Esophagus squamous epithelium (tissue), 5 donors: ENCODE results near the gene NAE1. TPM values are rescaled to one million over a fixed set of nuclear protein-coding genes. Genes with fewer than 3 reads are reported as not detected.
"Not testable (repeated sequence)": the region's sequence is repeated elsewhere in the genome, so short reads cannot be mapped to it uniquely, and the experiment has no call there.

Source experiments
- DNase-seq: peaks from one replicate; lab custom pipeline; 2025; lab: John Stamatoyannopoulos, UW
- H3K27ac ChIP-seq, 4 donors: fragments of 200-600 bp; sonication (generic); one replicate each; pipeline ENCODE4 v1.5.1; 2016 to 2019; ENCODE audit warnings: mild to moderate bottlenecking in 1 of 4
- H3K27me3 ChIP-seq, 4 donors: fragments of 200-600 bp; sonication (generic); 1 replicate in 3 of 4; 2 replicates in 1 of 4; pipeline versions ENCODE4 v1.5.1 to v1.6.0; 2017 to 2021; ENCODE audit warnings: antibody characterized with exemption in 1 of 4
- H3K36me3 ChIP-seq, 3 donors: fragments of 200-600 bp; sonication (generic); one replicate each; pipeline ENCODE4 v1.5.1; 2016 to 2019
- H3K4me1 ChIP-seq, 3 donors: fragments of 200-600 bp; sonication (generic); one replicate each; pipeline ENCODE4 v1.5.1; 2017 to 2019
- H3K4me3 ChIP-seq, 4 donors: fragments of 200-600 bp; sonication (generic); 1 replicate in 3 of 4; 2 replicates in 1 of 4; pipeline ENCODE4 v1.5.1; 2016 to 2019; ENCODE audit warnings: mild to moderate bottlenecking in 2 of 4, moderate library complexity in 1 of 4
- H3K9me3 ChIP-seq, 3 donors: fragments of 200-600 bp; sonication (generic); one replicate each; pipeline ENCODE4 v1.5.1; 2016 to 2019
- POLR2A ChIP-seq, 4 donors: fragments of 450-650 bp; IDR thresholded peaks; one replicate each; pipeline ENCODE4 v1.6.1; 2017; ENCODE audit warnings: antibody characterized with exemption in 4 of 4, mild to moderate bottlenecking in 4 of 4, moderate library complexity in 3 of 4
- WGBS, 2 donors: methylation state at CpG; one replicate each; pipeline ENCODE4 v1.1.5; 2018; 5-methylcytosine and 5-hydroxymethylcytosine counted together
- intact Hi-C: fragments of 100-400 bp; cut with DNase I; formaldehyde crosslinking; loops from one replicate; pipeline ENCODE4 v1.15.0; 2022
- total RNA-seq, 4 donors: library from RNA; depleted of rRNA; stranded (reverse); fragments of >200 nt; gene quantifications; one replicate each; pipeline ENCODE4 v1.1.0, GENCODE V29; 2016
- TF ChIP-seq, protein P1 (sequence below), 6 experiments: fragments of 450-650 bp in 4 of 6; fragments of 200-600 bp in 2 of 6; sonication (generic) in 2 of 6; IDR thresholded peaks; one replicate each; pipeline ENCODE4 v1.5.1; 2016 to 2019; ENCODE audit warnings: antibody characterized with exemption in 6 of 6, mild to moderate bottlenecking in 4 of 6, moderate library complexity in 4 of 6
- donor health status: DM: yes; HTN: yes; CAD: no.

NAE1 gene
- total RNA-seq, 4 donors from 2014 or later, result 31.4 to 74.7 (median 45.7) TPM

DNA sequence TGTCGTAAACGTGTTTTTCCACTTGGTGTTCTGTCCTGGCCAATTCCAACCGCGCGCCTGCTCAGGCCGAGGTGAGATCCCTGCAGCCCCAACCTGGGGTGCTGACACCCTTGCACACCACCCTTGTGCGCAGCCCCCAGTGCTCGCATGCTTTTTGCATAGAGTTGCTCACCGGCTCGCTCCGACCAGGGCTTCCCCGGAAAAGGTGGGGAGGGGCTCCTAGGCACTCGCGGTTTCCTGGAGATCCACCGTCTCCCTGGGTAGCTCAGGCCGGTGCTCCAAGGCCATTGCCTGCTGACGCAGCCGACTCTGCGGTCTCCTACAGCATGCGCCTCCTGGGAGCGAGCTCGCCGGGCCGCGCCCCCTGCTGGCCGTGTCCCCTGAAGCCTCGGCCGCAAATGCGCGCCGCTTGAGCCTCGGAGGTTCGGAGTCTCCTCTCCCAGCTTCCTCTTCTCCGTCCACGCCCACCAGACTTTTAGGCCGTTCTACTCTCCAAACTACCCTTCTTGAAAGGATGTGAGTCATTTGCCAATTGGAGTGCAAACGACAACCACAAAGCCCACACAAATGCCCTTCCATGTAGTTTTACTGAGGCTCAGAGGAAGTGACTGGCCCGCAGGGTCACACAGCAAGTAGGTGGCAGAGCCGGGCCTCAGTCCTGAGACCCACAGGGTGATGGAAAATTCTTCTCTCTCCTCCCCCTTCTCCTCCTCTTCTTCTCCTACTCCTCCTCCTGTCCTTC is 42.3 kb upstream of the NAE1 start:
- Histone ChIP-seq H3K4me3 (peak overlapping the region; percentile 8 to 46 (median 34)), H3K27me3 (no peaks in the 10 kb centered on the region), H3K9me3 (no peaks in the 10 kb centered on the region), H3K27ac (peak overlapping the region; percentile 19 to 86 (median 44)), H3K4me1 (peaks cover 9 to 20% (median 14%) of the 10 kb centered on the region in 3 donors), H3K36me3 (no peaks in the 10 kb centered on the region)
- DNase-seq, result peak; percentile 57
- intact Hi-C loops, result no loop called here
- TF ChIP-seq, protein P1, sequence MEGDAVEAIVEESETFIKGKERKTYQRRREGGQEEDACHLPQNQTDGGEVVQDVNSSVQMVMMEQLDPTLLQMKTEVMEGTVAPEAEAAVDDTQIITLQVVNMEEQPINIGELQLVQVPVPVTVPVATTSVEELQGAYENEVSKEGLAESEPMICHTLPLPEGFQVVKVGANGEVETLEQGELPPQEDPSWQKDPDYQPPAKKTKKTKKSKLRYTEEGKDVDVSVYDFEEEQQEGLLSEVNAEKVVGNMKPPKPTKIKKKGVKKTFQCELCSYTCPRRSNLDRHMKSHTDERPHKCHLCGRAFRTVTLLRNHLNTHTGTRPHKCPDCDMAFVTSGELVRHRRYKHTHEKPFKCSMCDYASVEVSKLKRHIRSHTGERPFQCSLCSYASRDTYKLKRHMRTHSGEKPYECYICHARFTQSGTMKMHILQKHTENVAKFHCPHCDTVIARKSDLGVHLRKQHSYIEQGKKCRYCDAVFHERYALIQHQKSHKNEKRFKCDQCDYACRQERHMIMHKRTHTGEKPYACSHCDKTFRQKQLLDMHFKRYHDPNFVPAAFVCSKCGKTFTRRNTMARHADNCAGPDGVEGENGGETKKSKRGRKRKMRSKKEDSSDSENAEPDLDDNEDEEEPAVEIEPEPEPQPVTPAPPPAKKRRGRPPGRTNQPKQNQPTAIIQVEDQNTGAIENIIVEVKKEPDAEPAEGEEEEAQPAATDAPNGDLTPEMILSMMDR (IDR thresholded peaks at IDR 0.05), result peak; percentile 75 to 94 (median 89)
- no peak for TF ChIP-seq POLR2A (IDR thresholded peaks at IDR 0.05)
- 4 to 5% methylated on average over 16 to 24 of the region's 39 CpGs for WGBS, 2 donors

DNA sequence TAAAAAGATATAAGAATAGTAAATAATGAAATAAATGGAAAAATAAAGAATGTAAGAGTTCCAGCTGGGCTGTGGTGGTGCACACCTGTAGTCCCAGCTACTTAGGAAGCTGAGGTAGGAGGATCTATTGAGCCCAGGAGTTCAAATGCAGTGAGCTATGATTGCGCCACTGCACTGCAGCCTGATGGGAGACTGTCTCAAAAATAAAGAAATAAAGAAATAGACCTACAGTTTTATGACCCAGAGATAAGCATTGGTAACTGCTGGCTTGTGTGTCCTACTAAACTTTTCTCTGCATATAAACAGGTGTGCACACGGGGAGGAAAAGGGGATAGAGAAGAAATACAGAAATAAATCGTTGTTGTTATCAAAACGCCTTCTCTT is 41.8 kb upstream of the NAE1 start:
- H3K27me3 ChIP-seq, result no peaks in the 10 kb centered on the region
- peaks cover 9 to 25% (median 14%) of the 10 kb centered on the region in 3 donors for H3K4me1 ChIP-seq
- no peak for DNase-seq
- H3K36me3 ChIP-seq, result no peaks in the 10 kb centered on the region
- WGBS, 2 donors, result 47 to 53% methylated on average over 4 of the region's 4 CpGs
- peak overlapping the region in 3 of 4 donors; percentile 32 to 46 (median 36) for H3K4me3 ChIP-seq
- intact Hi-C loops, result no loop called here
- H3K9me3 ChIP-seq, result no peaks in the 10 kb centered on the region
- H3K27ac ChIP-seq, result peak overlapping the region in 3 of 4 donors; percentile 19 to 86 (median 49)
- no peak for TF ChIP-seq POLR2A (IDR thresholded peaks at IDR 0.05)
- TF ChIP-seq, protein P1 (IDR thresholded peaks at IDR 0.05), result no peak

DNA sequence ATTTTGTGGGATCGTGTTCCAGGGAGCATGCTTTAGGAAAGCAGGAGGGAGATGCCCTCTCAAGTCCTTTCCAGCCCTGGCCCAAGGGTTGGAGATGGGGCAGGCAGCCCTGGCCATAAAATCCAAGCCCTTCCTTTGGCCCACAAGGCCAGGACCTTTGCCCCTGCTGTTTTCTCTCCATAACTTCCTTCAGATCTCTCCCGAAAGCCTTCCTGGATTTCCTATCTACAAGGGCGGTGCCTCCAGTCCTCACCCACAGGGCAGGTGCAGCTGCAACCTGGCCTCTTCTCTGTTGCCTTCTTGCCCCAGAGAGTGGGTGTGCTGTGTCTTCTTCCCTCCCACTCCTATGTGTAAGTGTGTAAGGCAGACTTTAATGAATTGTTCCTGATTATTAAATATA is 41.1 kb upstream of the NAE1 start:
- H3K36me3 ChIP-seq, result no peaks in the 10 kb centered on the region
- no peak overlapping the region for H3K27ac ChIP-seq
- no peak for DNase-seq
- no peaks in the 10 kb centered on the region for H3K9me3 ChIP-seq
- peaks cover 9 to 25% (median 14%) of the 10 kb centered on the region in 3 donors for H3K4me1 ChIP-seq
- intact Hi-C loops, result no loop called here
- no peaks in the 10 kb centered on the region for H3K27me3 ChIP-seq
- 100% methylated on average over 1 to 3 of the region's 3 CpGs for WGBS, 2 donors
- TF ChIP-seq, protein P1 (IDR thresholded peaks at IDR 0.05), result no peak
- no peak overlapping the region for H3K4me3 ChIP-seq

DNA sequence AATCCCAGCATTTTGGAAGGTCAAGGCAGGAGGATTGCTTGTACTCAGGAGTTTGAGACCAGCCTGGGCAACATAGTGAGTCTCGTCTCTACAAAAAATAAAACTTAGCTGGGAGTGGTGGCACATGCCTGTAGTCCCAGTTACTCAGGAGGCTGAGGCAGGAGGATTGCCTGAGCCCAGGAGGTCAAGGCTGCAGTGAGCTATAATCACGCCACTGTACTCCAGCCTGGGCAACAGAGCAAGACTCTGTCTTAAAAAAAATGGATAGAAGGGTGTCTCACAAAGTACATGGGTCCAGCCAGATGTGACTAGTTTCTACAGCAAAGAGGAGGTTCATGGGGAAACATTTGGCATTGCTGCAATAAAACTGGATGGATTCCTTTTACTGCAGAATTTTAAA is 40.6 kb upstream of the NAE1 start:
- H3K9me3 ChIP-seq, H3K27ac ChIP-seq, intact Hi-C loops, H3K4me3 ChIP-seq, H3K36me3 ChIP-seq, DNase-seq, H3K27me3 ChIP-seq: not testable (repeated sequence)
- WGBS, 2 donors, result 94% methylated on average over 2 of the region's 2 CpGs; no CpG with 5 or more reads in 1 of the 2 donors
- H3K4me1 ChIP-seq, result peaks cover 9 to 25% (median 14%) of the 10 kb centered on the region in 3 donors

DNA sequence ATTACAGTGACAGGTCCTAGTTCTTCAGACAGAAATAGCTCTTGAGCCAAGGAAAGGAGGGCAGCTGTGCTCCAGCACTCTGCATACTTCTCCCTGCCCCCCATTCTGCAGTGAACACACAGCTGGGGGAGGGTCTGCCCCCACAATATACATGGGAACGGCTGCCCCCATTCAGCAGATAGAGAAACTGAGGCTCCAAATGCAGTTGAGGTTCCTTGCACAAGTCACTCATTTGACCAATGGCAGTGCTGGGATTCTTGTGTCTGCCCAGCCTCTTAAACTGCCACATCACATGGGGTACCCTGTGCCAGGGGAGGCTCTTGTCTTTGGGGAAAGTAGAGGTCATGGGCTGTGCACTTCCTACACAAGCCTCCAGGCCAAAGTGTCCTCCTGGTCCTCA is 38.6 kb upstream of the NAE1 start:
- 86 to 100% methylated on average over 1 of the region's 1 CpG for WGBS, 2 donors
- Histone ChIP-seq H3K4me1 (peaks cover 9 to 25% (median 14%) of the 10 kb centered on the region in 3 donors), H3K9me3 (no peaks in the 10 kb centered on the region), H3K4me3 (no peak overlapping the region), H3K27ac (no peak overlapping the region), H3K27me3 (no peaks in the 10 kb centered on the region), H3K36me3 (no peaks in the 10 kb centered on the region)
- TF ChIP-seq POLR2A (IDR thresholded peaks at IDR 0.05), result no peak
- TF ChIP-seq, protein P1 (IDR thresholded peaks at IDR 0.05), result no peak
- DNase-seq, result no peak
- intact Hi-C loops, result loop anchor here (5.0 to 10.0 kb wide), 3 partner anchors 37 to 265 kb away; partner anchors contain the start of genes CMTM3 and NAE1
